Raji (cell line): ENCODE data around the gene PLA2G6.

Experiments
- POLR2A ChIP-seq: IDR thresholded peaks from 2 replicates; pipeline ENCODE4 v1.6.1; 2011; ENCODE audit warnings: low read depth, low read length, control low read depth; ENCODE audit not compliant: insufficient read depth

Gene PLA2G6

GRCh38 chr22:38104084-38104483 lies 77.5 kb downstream of the PLA2G6 start:
- no peak for TF ChIP-seq POLR2A

GRCh38 chr22:38103641-38104040 lies 78.0 kb downstream of the PLA2G6 start:
- TF ChIP-seq POLR2A: no peak

GRCh38 chr22:38098410-38099249 lies 83.0 kb downstream of the PLA2G6 start:
- TF ChIP-seq POLR2A: no peak

GRCh38 chr22:38097557-38098409 lies 83.8 kb downstream of the PLA2G6 start:
- no peak for TF ChIP-seq POLR2A

GRCh38 chr22:38097058-38097457 lies 84.6 kb downstream of the PLA2G6 start:
- no peak for TF ChIP-seq POLR2A

GRCh38 chr22:38089474-38089851 lies 92.2 kb downstream of the PLA2G6 start:
- no peak for TF ChIP-seq POLR2A

GRCh38 chr22:38088629-38089473 lies 92.8 kb downstream of the PLA2G6 start:
- no peak for TF ChIP-seq POLR2A

- TF ChIP-seq POLR2A: no peak
These were observed 93.8 kb downstream of the PLA2G6 start for GRCh38 chr22:38087855-38088254.

GRCh38 chr22:38086942-38087341 lies 94.7 kb downstream of the PLA2G6 start:
- TF ChIP-seq POLR2A: no peak

GRCh38 chr22:38086001-38086845 lies 95.4 kb downstream of the PLA2G6 start:
- TF ChIP-seq POLR2A: no peak

GRCh38 chr22:38085501-38085900 lies 96.1 kb downstream of the PLA2G6 start:
- no peak for TF ChIP-seq POLR2A

GRCh38 chr22:38085056-38085455 lies 96.6 kb downstream of the PLA2G6 start:
- TF ChIP-seq POLR2A: no peak

- TF ChIP-seq POLR2A: no peak
These were observed 97.5 kb downstream of the PLA2G6 start, which contains the start of gene SLC16A8 for GRCh38 chr22:38083931-38084631. Gene SLC16A8 (minus strand): TSS chr22:38084184. CDS start chr22:38082873, 1,311 bp downstream.
